OCI-LY7 (cell line): ENCODE measurements around the gene FGD2. TPM values are rescaled to one million over a fixed set of nuclear protein-coding genes. Genes with fewer than 3 reads are reported as not detected.

Experiments
- BruUV-seq: library from RNA; stranded (reverse); fragments of 400-500 nt; replicated peaks from 2 replicates; lab custom pipeline; 2021; lab: Mats Ljungman, UMichigan
- CTCF ChIA-PET: fragments of 300-600 bp; sonication (Branson Sonifier 250); formaldehyde crosslinking; loops from one replicate; lab custom pipeline; 2022; ENCODE audit warnings: antibody characterized with exemption; ENCODE audit not compliant: unreplicated experiment; lab: Charles Lee
- POLR2A ChIA-PET: fragments of 300-600 bp; sonication (Branson Sonifier 250); formaldehyde crosslinking; loops from one replicate; lab custom pipeline; 2022; ENCODE audit warnings: antibody characterized with exemption; lab: Charles Lee
- DNase-seq: peaks from one replicate; pipeline ENCODE4 v3.0.0-alpha.2; 2015; ENCODE audit warnings: low spot score
- H2AFZ ChIP-seq: fragments of 200-600 bp; sonication (generic), shearing (Covaris generic); 2 replicates; pipeline ENCODE4 v1.6.1; 2014; ENCODE audit warnings: mild to moderate bottlenecking, antibody characterized with exemption, low read length, moderate library complexity
- H3K27ac ChIP-seq: fragments of 200-600 bp; sonication (generic); 2 replicates; pipeline ENCODE4 v1.5.1; 2014; ENCODE audit warnings: mixed run types, low read depth, mild to moderate bottlenecking, moderate library complexity, low read length, inconsistent platforms; ENCODE audit not compliant: poor library complexity, severe bottlenecking
- H3K36me3 ChIP-seq: fragments of 200-600 bp; sonication (generic); 2 replicates; pipeline ENCODE4 v1.6.1; 2014; ENCODE audit warnings: mild to moderate bottlenecking, antibody characterized with exemption, low read length, moderate library complexity, mixed read lengths; ENCODE audit not compliant: insufficient read depth
- H3K4me1 ChIP-seq: fragments of 200-600 bp; sonication (generic); 2 replicates; pipeline ENCODE4 v1.5.1; 2014; ENCODE audit warnings: mild to moderate bottlenecking, low read length; ENCODE audit not compliant: insufficient read depth, poor library complexity, severe bottlenecking
- H3K4me2 ChIP-seq: fragments of 200-600 bp; sonication (generic); 2 replicates; pipeline ENCODE4 v1.6.1; 2014; ENCODE audit warnings: mild to moderate bottlenecking, low read length
- H3K4me3 ChIP-seq: fragments of 200-600 bp; sonication (generic); 2 replicates; pipeline ENCODE4 v1.5.1; 2014; ENCODE audit warnings: mild to moderate bottlenecking, low read depth, low read length; ENCODE audit not compliant: poor library complexity, severe bottlenecking
- H3K79me2 ChIP-seq: fragments of 200-600 bp; sonication (generic); 2 replicates; pipeline ENCODE4 v1.6.1; 2016; ENCODE audit warnings: low read depth, mild to moderate bottlenecking, low read length, moderate library complexity, mixed read lengths; ENCODE audit not compliant: insufficient read depth
- H3K9me2 ChIP-seq: fragments of 200-600 bp; sonication (generic); 2 replicates; pipeline ENCODE4 v1.6.1; 2016; ENCODE audit warnings: mild to moderate bottlenecking, low read length, mixed read lengths; ENCODE audit not compliant: insufficient read depth
- H3K9me3 ChIP-seq: fragments of 200-600 bp; sonication (generic); 2 replicates; pipeline ENCODE4 v1.6.1; 2014; ENCODE audit warnings: mild to moderate bottlenecking, mixed run types, low read length, mixed read lengths
- H4K20me1 ChIP-seq: fragments of 200-600 bp; sonication (generic); 2 replicates; pipeline ENCODE4 v1.6.1; 2014; ENCODE audit warnings: mild to moderate bottlenecking, antibody characterized with exemption, low read length, moderate library complexity, mixed read lengths; ENCODE audit not compliant: insufficient read depth
- EZH2phosphoT487 ChIP-seq: fragments of 200-600 bp; sonication (generic); IDR thresholded peaks from 2 replicates; pipeline ENCODE4 v1.6.1; 2018; ENCODE audit warnings: low read depth, borderline replicate concordance, mild to moderate bottlenecking, mixed run types, antibody characterized with exemption, low read length, moderate library complexity, mixed read lengths
- intact Hi-C: fragments of 100-400 bp; cut with micrococcal nuclease; formaldehyde crosslinking; loops from one replicate; pipeline ENCODE4 v1.10.0; 2022; ENCODE audit not compliant: unreplicated experiment
- total RNA-seq, 2 experiments: library from RNA; depleted of rRNA in 1 of 2; stranded (reverse); fragments of >200 nt in 1 of 2; shearing (Covaris generic) in 1 of 2; gene quantifications; 2 replicates each; pipeline ENCODE4 v1.2.3, GENCODE V29; 2014 to 2022
- TF ChIP-seq, protein P1 (sequence below): fragments of 200-600 bp; sonication (generic); conservative IDR thresholded peaks from 2 replicates; pipeline ENCODE4 v1.5.1; 2014; ENCODE audit warnings: mild to moderate bottlenecking, antibody characterized with exemption, low read length, moderate library complexity, mixed read lengths

The FGD2 gene
- total RNA-seq, 2 experiments from 2014 or later, result 27.8 to 48.6 TPM

DNA sequence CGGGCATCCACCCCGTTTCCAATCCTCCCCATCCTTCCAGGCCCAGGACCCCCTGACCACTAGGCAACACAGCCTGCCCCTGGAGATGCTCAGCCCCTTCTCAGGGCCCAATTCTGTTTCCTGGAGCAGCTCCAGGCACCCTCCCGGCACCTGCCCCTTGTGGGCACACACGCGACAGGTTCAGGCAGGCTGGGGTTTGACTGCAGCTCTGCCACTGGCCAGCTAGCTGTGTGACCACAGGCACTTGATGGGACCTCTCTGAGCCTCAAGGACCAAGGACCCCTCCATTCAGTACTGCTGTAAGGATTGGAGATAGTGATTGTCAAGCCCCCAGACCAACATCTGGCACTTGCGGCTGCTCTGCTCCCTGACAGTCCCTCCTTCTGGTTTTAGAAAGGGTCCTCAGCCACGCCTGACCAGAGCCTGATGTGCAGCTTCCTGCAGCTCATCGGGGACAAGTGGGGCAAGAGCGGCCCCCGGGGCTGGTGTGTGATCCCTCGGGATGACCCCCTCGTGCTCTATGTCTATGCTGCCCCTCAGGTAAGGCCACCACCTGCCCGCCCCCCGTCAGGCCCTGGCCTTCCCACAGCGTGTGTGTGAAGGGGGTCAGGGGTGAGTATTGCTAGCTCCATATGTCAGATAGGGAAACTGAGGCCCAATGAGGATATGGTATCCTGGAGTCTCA is 21.7 kb downstream of the FGD2 start:
- BruUV-seq, result no TSS peak
- no peak for DNase-seq
- ChIA-PET CTCF (no interaction called here), POLR2A (no interaction called here)
- no peaks in the 10 kb centered on the region for H3K9me2 ChIP-seq
- peaks cover 8% of the 10 kb centered on the region for H3K9me3 ChIP-seq
- H4K20me1 ChIP-seq, result no peaks in the 10 kb centered on the region
- intact Hi-C loops, result no loop called here
- no peak overlapping the region for H2AFZ ChIP-seq
- no peak overlapping the region for H3K4me3 ChIP-seq
- H3K4me2 ChIP-seq, result no peak overlapping the region
- peaks cover 6% of the 10 kb centered on the region; the same call in 1 of the 2 replicates for H3K36me3 ChIP-seq
- no peaks in the 10 kb centered on the region for H3K79me2 ChIP-seq
- no peak overlapping the region for H3K27ac ChIP-seq
- H3K4me1 ChIP-seq, result no peaks in the 10 kb centered on the region
- TF ChIP-seq, protein P1, sequence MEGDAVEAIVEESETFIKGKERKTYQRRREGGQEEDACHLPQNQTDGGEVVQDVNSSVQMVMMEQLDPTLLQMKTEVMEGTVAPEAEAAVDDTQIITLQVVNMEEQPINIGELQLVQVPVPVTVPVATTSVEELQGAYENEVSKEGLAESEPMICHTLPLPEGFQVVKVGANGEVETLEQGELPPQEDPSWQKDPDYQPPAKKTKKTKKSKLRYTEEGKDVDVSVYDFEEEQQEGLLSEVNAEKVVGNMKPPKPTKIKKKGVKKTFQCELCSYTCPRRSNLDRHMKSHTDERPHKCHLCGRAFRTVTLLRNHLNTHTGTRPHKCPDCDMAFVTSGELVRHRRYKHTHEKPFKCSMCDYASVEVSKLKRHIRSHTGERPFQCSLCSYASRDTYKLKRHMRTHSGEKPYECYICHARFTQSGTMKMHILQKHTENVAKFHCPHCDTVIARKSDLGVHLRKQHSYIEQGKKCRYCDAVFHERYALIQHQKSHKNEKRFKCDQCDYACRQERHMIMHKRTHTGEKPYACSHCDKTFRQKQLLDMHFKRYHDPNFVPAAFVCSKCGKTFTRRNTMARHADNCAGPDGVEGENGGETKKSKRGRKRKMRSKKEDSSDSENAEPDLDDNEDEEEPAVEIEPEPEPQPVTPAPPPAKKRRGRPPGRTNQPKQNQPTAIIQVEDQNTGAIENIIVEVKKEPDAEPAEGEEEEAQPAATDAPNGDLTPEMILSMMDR, result no peak
- TF ChIP-seq EZH2phosphoT487, result no peak

DNA sequence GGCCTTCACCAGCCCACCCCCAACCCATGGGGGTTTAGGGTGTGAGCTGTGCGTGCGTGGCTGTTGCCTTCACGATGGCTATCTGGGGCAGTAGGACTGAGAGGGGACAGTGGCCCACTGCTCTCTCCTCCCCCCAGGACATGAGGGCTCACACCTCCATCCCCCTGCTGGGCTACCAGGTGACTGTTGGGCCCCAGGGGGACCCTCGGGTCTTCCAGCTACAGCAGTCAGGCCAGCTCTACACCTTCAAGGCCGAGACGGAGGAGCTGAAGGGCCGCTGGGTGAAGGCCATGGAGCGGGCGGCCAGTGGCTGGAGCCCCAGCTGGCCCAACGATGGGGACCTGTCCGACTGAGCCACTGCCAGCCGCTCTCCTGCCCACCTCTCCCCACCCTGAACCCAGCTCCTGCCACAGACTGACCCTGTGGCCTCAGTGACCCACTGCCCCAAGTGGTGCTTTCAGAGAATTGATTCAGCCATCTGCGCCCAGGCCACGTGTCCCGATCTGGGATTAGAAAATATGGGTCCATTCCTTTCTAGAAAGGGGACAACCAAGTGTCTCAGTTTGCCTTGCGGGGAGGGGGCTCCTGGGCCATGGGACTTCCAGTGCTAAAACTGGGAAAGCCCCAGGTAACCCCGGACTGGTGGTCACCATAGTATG is 22.5 kb downstream of the FGD2 start:
- BruUV-seq, result no TSS peak
- Histone ChIP-seq H2AFZ (no peak overlapping the region), H3K9me3 (peaks cover 8% of the 10 kb centered on the region), H4K20me1 (no peaks in the 10 kb centered on the region), H3K4me2 (no peak overlapping the region), H3K9me2 (no peaks in the 10 kb centered on the region), H3K4me3 (no peak overlapping the region), H3K79me2 (no peaks in the 10 kb centered on the region), H3K36me3 (peaks cover 6% of the 10 kb centered on the region; the same call in 1 of the 2 replicates), H3K4me1 (no peaks in the 10 kb centered on the region), H3K27ac (no peak overlapping the region)
- intact Hi-C loops, result no loop called here
- ChIA-PET CTCF (interaction anchor here (1.9 kb wide), 1 partner anchor 10 kb away, joined by 6 read pairs; no protein-coding TSS in a partner anchor), POLR2A (interaction anchor here (0.7 kb wide), 1 partner anchor 166 kb away, joined by 3 read pairs; no protein-coding TSS in a partner anchor)
- DNase-seq, result no peak
- no peak for TF ChIP-seq EZH2phosphoT487
- TF ChIP-seq, protein P1, result no peak
